Measurements from ENCODE around the gene CFAP221.
A peak's percentile ranks its signal among the peaks of the same experiment; 100 is the strongest.

The CFAP221 gene

GRCh38 chr2:119533560-119533959 lies 10.7 kb upstream of the CFAP221 start:
- no peak overlapping the region for H3K4me3 ChIP-seq (ENCODE audit: low read depth, low read length)
- no peak for DNase-seq (ENCODE audit: low read depth)
- no peak for TF ChIP-seq CTCF (IDR thresholded peaks at IDR 0.05; ENCODE audit: control insufficient read depth, extremely low read depth, insufficient read depth)

DNA sequence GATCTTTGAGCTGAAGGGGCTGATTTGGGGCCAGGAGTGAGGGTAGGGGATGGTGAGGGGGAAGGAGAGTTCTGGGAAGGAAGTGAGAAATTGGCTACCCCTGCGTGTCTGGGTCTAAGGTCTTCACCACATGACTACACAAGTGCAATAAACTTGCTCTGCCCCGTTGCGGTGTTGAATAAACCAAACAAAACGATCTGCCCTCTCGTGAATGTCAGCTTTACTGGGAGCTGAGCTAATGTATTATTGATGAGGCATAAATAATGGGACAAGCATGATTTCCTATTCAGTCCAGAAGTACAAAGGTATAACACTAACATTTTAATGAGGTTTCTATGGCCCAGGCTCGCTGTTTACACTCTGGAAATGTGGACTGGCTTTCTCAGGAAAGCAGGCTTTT lies 8.0 kb upstream of the CFAP221 start:
- no peak for DNase-seq (ENCODE audit: low read depth)
- H3K4me3 ChIP-seq (ENCODE audit: low read depth, low read length): no peak overlapping the region
- TF ChIP-seq CTCF (IDR thresholded peaks at IDR 0.05; ENCODE audit: control insufficient read depth, extremely low read depth, insufficient read depth): no peak

DNA sequence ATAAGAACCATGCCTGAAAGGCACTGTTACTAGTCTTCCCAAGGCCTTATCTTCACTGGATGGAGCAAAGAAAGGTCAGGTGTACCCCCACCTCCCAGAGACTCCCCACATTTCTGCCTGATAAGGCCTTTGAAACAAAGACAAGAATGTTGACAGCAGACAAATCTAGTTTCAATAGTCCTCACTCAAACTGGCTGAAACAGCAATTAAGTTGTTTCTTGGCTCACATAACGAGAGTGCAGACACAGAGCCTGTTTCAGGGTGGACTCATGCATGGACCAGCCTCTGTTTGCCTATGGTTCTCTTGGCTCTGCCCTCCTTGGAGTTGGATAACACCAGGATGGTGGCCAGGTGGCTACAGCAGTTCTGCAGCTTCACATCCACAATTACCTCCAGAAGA lies 7.5 kb upstream of the CFAP221 start:
- no peak overlapping the region for H3K4me3 ChIP-seq (ENCODE audit: low read depth, low read length)
- no peak for TF ChIP-seq CTCF (IDR thresholded peaks at IDR 0.05; ENCODE audit: control insufficient read depth, extremely low read depth, insufficient read depth)
- no peak for DNase-seq (ENCODE audit: low read depth)

GRCh38 chr2:119537792-119538191 lies 6.5 kb upstream of the CFAP221 start:
- DNase-seq (ENCODE audit: low read depth): no peak
- H3K4me3 ChIP-seq (ENCODE audit: low read depth, low read length): no peak overlapping the region
- TF ChIP-seq CTCF (IDR thresholded peaks at IDR 0.05; ENCODE audit: control insufficient read depth, extremely low read depth, insufficient read depth): no peak

- TF ChIP-seq CTCF (IDR thresholded peaks at IDR 0.05; ENCODE audit: control insufficient read depth, extremely low read depth, insufficient read depth): no peak
- H3K4me3 ChIP-seq (ENCODE audit: low read depth, low read length): no peak overlapping the region
- DNase-seq (ENCODE audit: low read depth): no peak
These were observed 2.8 kb upstream of the CFAP221 start for GRCh38 chr2:119541476-119541875.

GRCh38 chr2:119544939-119545475 lies 758 bp downstream of the CFAP221 start:
- TF ChIP-seq CTCF (IDR thresholded peaks at IDR 0.05; ENCODE audit: control insufficient read depth, extremely low read depth, insufficient read depth): no peak
- peak overlapping the region; percentile 57 for H3K4me3 ChIP-seq (ENCODE audit: low read depth, low read length)
- no peak for DNase-seq (ENCODE audit: low read depth)

- DNase-seq (ENCODE audit: low read depth): no peak
- no peak for TF ChIP-seq CTCF (IDR thresholded peaks at IDR 0.05; ENCODE audit: control insufficient read depth, extremely low read depth, insufficient read depth)
- H3K4me3 ChIP-seq (ENCODE audit: low read depth, low read length): no peak overlapping the region
These were observed 1.7 kb downstream of the CFAP221 start for GRCh38 chr2:119545754-119546446.
